BJ (cell line): ENCODE results near the gene DTYMK. TPM values are rescaled to one million over a fixed set of nuclear protein-coding genes. Genes with fewer than 3 reads are reported as not detected.

Experiments
- CTCF ChIA-PET: fragments of 350-600 bp; formaldehyde crosslinking; extraction: SDS; loops from one replicate; lab custom pipeline; 2021; ENCODE audit warnings: antibody characterized with exemption, inconsistent platforms; lab: Yijun Ruan, JAX
- POLR2A ChIA-PET: fragments of 300-600 bp; sonication (Branson Sonifier 250); formaldehyde crosslinking; extraction: SDS; loops from one replicate; lab custom pipeline; 2021; ENCODE audit warnings: antibody characterized with exemption; lab: Charles Lee
- DNase-seq: peaks from one replicate; pipeline ENCODE4 v3.0.0-alpha.2; 2011; ENCODE audit warnings: low read depth
- H3K27me3 ChIP-seq: 2 replicates; pipeline ENCODE4 v1.6.0; 2011; ENCODE audit warnings: low read length; ENCODE audit not compliant: control insufficient read depth, insufficient read depth
- H3K36me3 ChIP-seq: 2 replicates; pipeline ENCODE4 v1.5.1; 2011; ENCODE audit warnings: low read length; ENCODE audit not compliant: control insufficient read depth, insufficient read depth
- H3K4me3 ChIP-seq: 2 replicates; pipeline ENCODE4 v1.5.1; 2011; ENCODE audit warnings: low read depth, mild to moderate bottlenecking, control low read depth, low read length
- CTCF ChIP-seq: IDR thresholded peaks from 2 replicates; pipeline ENCODE4 v1.5.1; 2011; ENCODE audit warnings: low read depth, mild to moderate bottlenecking, control low read depth, inconsistent platforms, low read length, moderate library complexity; ENCODE audit not compliant: insufficient read depth
- polyA plus RNA-seq: library from polyadenylated mRNA; depleted of rRNA; stranded (reverse); fragments of >200 nt; gene quantifications from 2 replicates; pipeline ENCODE4 v1.2.3, GENCODE V29; 2011

DTYMK gene
- polyA plus RNA-seq, 1 experiment = 43.8 TPM

DNA sequence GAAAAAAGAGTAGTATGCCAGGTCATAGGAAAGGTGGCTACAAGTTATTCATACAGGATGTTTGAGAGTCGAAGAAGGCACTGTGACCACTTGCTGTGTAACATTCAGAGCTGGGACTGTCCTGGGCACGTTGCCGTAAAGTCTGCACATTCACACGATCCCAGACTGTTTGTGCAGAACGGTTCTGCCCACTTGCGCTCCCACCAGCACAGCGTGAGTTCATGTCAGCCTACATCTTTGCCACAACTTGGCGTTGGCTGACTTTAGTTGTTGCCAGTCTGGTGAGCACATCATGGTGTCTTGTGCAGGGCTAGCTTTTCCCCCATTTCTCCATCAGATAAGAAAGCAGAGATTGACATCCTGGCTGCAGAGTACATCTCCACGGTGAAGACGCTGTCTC lies 22.3 kb upstream of the DTYMK start:
- CTCF ChIA-PET = no interaction called here
- Histone ChIP-seq H3K4me3 (no peak overlapping the region), H3K36me3 (peaks cover 9% of the 10 kb centered on the region), H3K27me3 (no peaks in the 10 kb centered on the region)
- TF ChIP-seq CTCF = no peak
- DNase-seq = no peak
- POLR2A ChIA-PET = no interaction called here

GRCh38 chr2:241706537-241706936 lies 19.9 kb upstream of the DTYMK start:
- no peak for TF ChIP-seq CTCF
- Histone ChIP-seq H3K27me3 (no peaks in the 10 kb centered on the region), H3K36me3 (peaks cover 6% of the 10 kb centered on the region), H3K4me3 (no peak overlapping the region)
- POLR2A ChIA-PET = no interaction called here
- CTCF ChIA-PET = no interaction called here
- no peak for DNase-seq

DNA sequence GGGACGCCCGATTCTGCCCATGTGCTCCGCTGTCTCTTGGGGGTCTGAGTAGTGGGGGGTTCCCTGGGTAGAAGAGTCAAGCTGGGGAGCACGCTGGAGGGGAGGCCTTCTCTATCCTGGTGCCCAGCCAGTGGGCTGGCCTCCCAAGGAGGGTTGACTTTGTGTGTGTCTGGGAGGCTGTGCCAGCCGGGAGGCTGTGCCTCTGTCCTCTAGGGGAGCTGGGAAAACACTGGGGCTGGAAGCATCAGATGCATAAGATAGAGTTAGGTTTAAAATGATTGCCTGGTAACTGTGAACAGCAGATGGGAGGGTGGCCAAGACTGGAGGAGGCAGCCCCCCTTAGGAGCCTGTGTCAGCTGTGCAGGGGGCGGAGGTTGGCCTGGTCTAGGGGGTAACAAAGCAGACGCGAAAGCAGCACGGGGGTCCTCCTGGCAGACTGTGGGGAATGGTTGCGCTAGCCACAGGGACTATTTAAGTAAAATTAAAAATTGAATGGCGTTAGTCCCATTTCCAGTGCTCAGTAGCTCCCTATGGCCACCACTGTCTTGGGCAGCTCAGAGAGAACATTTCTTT lies 16.5 kb upstream of the DTYMK start:
- POLR2A ChIA-PET = no interaction called here
- DNase-seq = no peak
- Histone ChIP-seq H3K27me3 (no peaks in the 10 kb centered on the region), H3K36me3 (no peaks in the 10 kb centered on the region; the same call in 1 of the 2 replicates), H3K4me3 (peak overlapping the region; percentile 87)
- CTCF ChIA-PET = interaction anchor here (0.8 to 3.4 kb wide), 11 partner anchors 9 to 852 kb away, joined by 3 to 18 read pairs (median 6); partner anchors contain the start of gene D2HGDH
- TF ChIP-seq CTCF = no peak

DNA sequence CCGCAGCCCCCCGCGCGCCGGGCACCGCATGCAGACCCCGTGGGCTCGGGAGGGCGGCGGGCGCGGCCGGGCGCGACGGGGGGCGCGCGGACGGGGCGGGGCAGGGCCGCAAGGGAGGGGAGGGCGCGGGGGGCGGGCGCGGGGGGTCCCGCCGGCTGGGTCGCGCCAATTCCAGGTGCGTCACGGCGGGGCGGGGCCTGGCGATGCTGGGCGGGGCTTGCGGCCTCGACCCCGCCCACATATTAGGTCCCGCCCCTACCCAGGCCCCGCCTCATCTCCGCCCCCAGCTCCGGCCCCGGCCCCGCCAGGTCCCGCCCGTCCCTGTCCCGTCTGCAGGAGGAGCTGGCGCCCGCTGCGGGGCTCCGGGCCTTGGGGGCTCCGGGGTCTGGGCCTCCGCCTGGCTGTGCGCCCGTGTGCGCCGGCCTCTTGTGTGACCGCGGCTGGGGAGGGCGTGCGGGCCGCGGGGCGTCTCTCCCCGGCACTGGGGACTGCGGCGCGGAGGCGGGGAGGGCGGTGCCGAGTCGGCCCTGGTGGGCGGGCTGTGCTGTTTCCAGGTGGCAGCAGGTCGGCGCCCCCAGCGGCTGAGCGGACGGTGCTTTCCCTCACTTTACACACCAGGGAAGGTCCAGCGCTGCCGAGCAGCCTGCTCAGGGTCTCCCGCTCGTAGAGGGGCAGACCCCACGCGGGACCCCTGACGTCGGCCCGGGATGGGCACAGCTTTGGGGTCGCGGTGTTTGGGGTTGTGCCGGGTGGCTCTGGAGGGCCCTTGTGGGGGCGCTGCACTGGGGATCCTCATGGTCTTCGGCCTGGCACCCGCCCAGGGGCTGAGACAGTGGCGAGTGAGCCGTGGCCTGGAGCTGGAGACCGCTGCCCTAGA lies 15.8 kb upstream of the DTYMK start:
- peak overlapping the region; percentile 87 for H3K4me3 ChIP-seq
- TF ChIP-seq CTCF = peak; percentile 48
- no peaks in the 10 kb centered on the region; the same call in 1 of the 2 replicates for H3K36me3 ChIP-seq
- DNase-seq = peak; percentile 9
- ChIA-PET POLR2A (interaction anchor here (0.5 kb wide), 1 partner anchor 10 kb away, joined by 7 read pairs; no protein-coding TSS in a partner anchor), CTCF (interaction anchor here (0.8 to 3.4 kb wide), 13 partner anchors 10 to 851 kb away, joined by 3 to 18 read pairs (median 6); partner anchors contain the start of gene D2HGDH)
- H3K27me3 ChIP-seq = no peaks in the 10 kb centered on the region
